ENCODE measurements around the gene LRRC14B.

Gene LRRC14B

GRCh38 chr5:191036-191948 lies at the start of gene LRRC14B:
LRRC14B (plus strand) TSS chr5:191495; CDS start chr5:191539, 44 bp downstream.
- no peak for DNase-seq (ENCODE audit: low spot score)

GRCh38 chr5:141761-142160 lies 49.5 kb upstream of the LRRC14B start:
- no peak for DNase-seq (ENCODE audit: low spot score)

GRCh38 chr5:142246-142810 lies 49.0 kb upstream of the LRRC14B start:
- no peak for DNase-seq (ENCODE audit: low spot score)

GRCh38 chr5:143041-143440 lies 48.3 kb upstream of the LRRC14B start:
- no peak for DNase-seq (ENCODE audit: low spot score)

- no peak for DNase-seq (ENCODE audit: low spot score)
Measured at GRCh38 chr5:144941-145340, 46.4 kb upstream of the LRRC14B start.

GRCh38 chr5:145585-146323 lies 45.5 kb upstream of the LRRC14B start:
- no peak for DNase-seq (ENCODE audit: low spot score)

- DNase-seq (ENCODE audit: low spot score): no peak
Measured at GRCh38 chr5:147751-148150, 43.5 kb upstream of the LRRC14B start.

- DNase-seq (ENCODE audit: low spot score): no peak
Measured at GRCh38 chr5:149745-150485, 41.4 kb upstream of the LRRC14B start.

- no peak for DNase-seq (ENCODE audit: low spot score)
Measured at GRCh38 chr5:150746-151145, 40.5 kb upstream of the LRRC14B start.

- DNase-seq (ENCODE audit: low spot score): no peak
Measured at GRCh38 chr5:152077-152476, 39.2 kb upstream of the LRRC14B start.

GRCh38 chr5:153256-153655 lies 38.0 kb upstream of the LRRC14B start:
- DNase-seq (ENCODE audit: low spot score): no peak

GRCh38 chr5:154236-154635 lies 37.1 kb upstream of the LRRC14B start:
- no peak for DNase-seq (ENCODE audit: low spot score)

GRCh38 chr5:154826-155225 lies 36.5 kb upstream of the LRRC14B start:
- DNase-seq (ENCODE audit: low spot score): no peak

- DNase-seq (ENCODE audit: low spot score): no peak
Measured at GRCh38 chr5:155651-156410, 35.5 kb upstream of the LRRC14B start.

GRCh38 chr5:156411-157072 lies 34.8 kb upstream of the LRRC14B start:
- no peak for DNase-seq (ENCODE audit: low spot score)

- no peak for DNase-seq (ENCODE audit: low spot score)
Measured at GRCh38 chr5:157126-157715, 34.1 kb upstream of the LRRC14B start.

GRCh38 chr5:157801-158200 lies 33.5 kb upstream of the LRRC14B start:
- no peak for DNase-seq (ENCODE audit: low spot score)

GRCh38 chr5:158807-159447 lies 32.4 kb upstream of the LRRC14B start:
- no peak for DNase-seq (ENCODE audit: low spot score)

GRCh38 chr5:159448-160172 lies 31.7 kb upstream of the LRRC14B start:
- DNase-seq (ENCODE audit: low spot score): no peak
